H1 (cell line): ENCODE results near the gene RAB36.

ENCODE experiments used
- EZH2 ChIP-seq: fragments of 200-600 bp; sonication (generic); IDR thresholded peaks from 2 replicates; pipeline ENCODE4 v1.7.1; 2012; ENCODE audit warnings: low read depth, mild to moderate bottlenecking, moderate library complexity, low read length, inconsistent platforms; ENCODE audit not compliant: severe bottlenecking
- JUND ChIP-seq: IDR thresholded peaks from 2 replicates; pipeline ENCODE4 v1.6.1; 2011; ENCODE audit warnings: mild to moderate bottlenecking, improper control_type of control experiment, low read length
- RAD21 ChIP-seq, 2 experiments: IDR thresholded peaks in 1 of 2; conservative IDR thresholded peaks in 1 of 2; 2 replicates each; pipeline ENCODE4 v1.6.1; 2011; ENCODE audit warnings: low read depth in 2 of 2, low read length in 2 of 2, improper control_type of control experiment in 1 of 2, inconsistent platforms in 1 of 2, mild to moderate bottlenecking in 1 of 2, moderate library complexity in 1 of 2
- SIRT6 ChIP-seq: IDR thresholded peaks from one replicate; pipeline ENCODE4 v1.7.1; 2012; ENCODE audit warnings: low read length, inconsistent platforms
- TAF1 ChIP-seq: IDR thresholded peaks from 2 replicates; pipeline ENCODE4 v1.6.1; 2011; ENCODE audit warnings: mild to moderate bottlenecking, low read depth, low read length
- YY1 ChIP-seq: IDR thresholded peaks from 2 replicates; pipeline ENCODE4 v1.6.1; 2011; ENCODE audit warnings: low read depth, mild to moderate bottlenecking, low read length
- TF ChIP-seq, protein P1 (sequence below), 3 experiments: IDR thresholded peaks; 1 replicate in 2 of 3; 2 replicates in 1 of 3; pipeline versions ENCODE4 v1.5.1 to v1.6.1; 2011; ENCODE audit warnings: low read length in 3 of 3, mild to moderate bottlenecking in 3 of 3, inconsistent platforms in 2 of 3, low read depth in 1 of 3, moderate library complexity in 1 of 3; ENCODE audit not compliant: insufficient read depth in 1 of 3; ENCODE audit errors: control extremely low read depth in 1 of 3

DNA sequence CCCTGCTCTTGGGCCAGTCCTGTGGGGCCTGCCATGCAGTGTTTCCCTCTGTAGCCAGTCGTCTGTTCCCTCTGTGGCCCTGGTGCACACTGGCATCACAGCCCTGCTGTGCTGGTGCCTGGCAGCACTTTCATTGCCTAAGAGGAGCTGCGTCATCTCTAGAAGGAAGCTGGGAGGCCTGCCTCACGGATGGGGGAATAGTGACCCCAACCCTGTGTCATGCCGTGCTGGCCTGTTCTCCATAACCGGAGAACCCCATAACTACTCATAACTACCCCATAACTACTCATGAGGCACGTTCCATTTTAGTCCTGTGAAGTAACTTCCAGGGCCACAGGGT is 14.0 kb downstream of the RAB36 start:
- TF ChIP-seq, protein P1, sequence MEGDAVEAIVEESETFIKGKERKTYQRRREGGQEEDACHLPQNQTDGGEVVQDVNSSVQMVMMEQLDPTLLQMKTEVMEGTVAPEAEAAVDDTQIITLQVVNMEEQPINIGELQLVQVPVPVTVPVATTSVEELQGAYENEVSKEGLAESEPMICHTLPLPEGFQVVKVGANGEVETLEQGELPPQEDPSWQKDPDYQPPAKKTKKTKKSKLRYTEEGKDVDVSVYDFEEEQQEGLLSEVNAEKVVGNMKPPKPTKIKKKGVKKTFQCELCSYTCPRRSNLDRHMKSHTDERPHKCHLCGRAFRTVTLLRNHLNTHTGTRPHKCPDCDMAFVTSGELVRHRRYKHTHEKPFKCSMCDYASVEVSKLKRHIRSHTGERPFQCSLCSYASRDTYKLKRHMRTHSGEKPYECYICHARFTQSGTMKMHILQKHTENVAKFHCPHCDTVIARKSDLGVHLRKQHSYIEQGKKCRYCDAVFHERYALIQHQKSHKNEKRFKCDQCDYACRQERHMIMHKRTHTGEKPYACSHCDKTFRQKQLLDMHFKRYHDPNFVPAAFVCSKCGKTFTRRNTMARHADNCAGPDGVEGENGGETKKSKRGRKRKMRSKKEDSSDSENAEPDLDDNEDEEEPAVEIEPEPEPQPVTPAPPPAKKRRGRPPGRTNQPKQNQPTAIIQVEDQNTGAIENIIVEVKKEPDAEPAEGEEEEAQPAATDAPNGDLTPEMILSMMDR (IDR thresholded peaks at IDR 0.05; ENCODE audit: control extremely low read depth in 1 of 3, insufficient read depth in 1 of 3, low read depth in 1 of 3, low read length in 3 of 3) = no peak
- no peak for TF ChIP-seq RAD21 (IDR thresholded peaks at IDR 0.05 in 1 of 2, conservative IDR thresholded peaks at IDR 0.05 in 1 of 2; ENCODE audit: low read depth in 2 of 2, low read length in 2 of 2)
- no peak for TF ChIP-seq YY1
- TF ChIP-seq TAF1 = no peak
- no peak for TF ChIP-seq EZH2
- TF ChIP-seq JUND = no peak
- TF ChIP-seq SIRT6 = no peak
